Omental fat pad (tissue), 4 donors: ENCODE results near the gene NQO2. TPM values are rescaled to one million over a fixed set of nuclear protein-coding genes. Genes with fewer than 3 reads are reported as not detected.

ENCODE experiments used
- ATAC-seq: fragments of 150-250 bp; one replicate; pipeline ENCODE4 v1.9.1; 2016; ENCODE audit warnings: mild to moderate bottlenecking, moderate library complexity; ENCODE audit not compliant: low FRiP score
- DNase-seq: peaks from one replicate; pipeline ENCODE4 v3.0.0-alpha.2; 2019; ENCODE audit warnings: low spot score
- total RNA-seq, 4 donors: library from RNA; depleted of rRNA; stranded (reverse); fragments of >200 nt; gene quantifications; one replicate each; pipeline ENCODE4 v1.1.0, GENCODE V29; 2016
- TF ChIP-seq, protein P1 (sequence below), 3 donors: fragments of 450-650 bp; IDR thresholded peaks; one replicate each; pipeline ENCODE4 v1.5.1; 2016 to 2017; ENCODE audit warnings: antibody characterized with exemption in 3 of 3, mild to moderate bottlenecking in 3 of 3, moderate library complexity in 2 of 3

Gene NQO2
- total RNA-seq, 4 donors from 2014 or later, result 32.9 to 54.0 (median 48.1) TPM

DNA sequence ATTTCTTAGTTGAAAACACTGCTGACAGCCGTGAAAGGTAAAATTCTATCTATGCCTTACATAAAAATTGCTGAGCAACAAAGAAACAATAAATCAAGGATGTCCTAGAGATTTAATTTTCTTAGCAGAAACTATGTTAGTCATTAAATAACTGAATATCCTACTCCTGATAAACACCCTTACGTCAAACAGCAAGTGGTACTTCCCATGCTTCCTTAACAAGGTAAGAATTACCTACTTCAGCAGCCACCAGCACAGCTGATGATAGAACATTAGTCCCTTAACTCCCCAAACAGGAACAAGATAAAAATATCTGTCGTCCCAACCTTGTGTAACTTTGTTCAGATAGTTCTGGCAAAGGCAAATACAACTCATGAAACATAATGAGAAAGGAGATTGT, 37.1 kb upstream of the NQO2 start:
- DNase-seq (no peak), ATAC-seq (no peak)
- TF ChIP-seq, protein P1, sequence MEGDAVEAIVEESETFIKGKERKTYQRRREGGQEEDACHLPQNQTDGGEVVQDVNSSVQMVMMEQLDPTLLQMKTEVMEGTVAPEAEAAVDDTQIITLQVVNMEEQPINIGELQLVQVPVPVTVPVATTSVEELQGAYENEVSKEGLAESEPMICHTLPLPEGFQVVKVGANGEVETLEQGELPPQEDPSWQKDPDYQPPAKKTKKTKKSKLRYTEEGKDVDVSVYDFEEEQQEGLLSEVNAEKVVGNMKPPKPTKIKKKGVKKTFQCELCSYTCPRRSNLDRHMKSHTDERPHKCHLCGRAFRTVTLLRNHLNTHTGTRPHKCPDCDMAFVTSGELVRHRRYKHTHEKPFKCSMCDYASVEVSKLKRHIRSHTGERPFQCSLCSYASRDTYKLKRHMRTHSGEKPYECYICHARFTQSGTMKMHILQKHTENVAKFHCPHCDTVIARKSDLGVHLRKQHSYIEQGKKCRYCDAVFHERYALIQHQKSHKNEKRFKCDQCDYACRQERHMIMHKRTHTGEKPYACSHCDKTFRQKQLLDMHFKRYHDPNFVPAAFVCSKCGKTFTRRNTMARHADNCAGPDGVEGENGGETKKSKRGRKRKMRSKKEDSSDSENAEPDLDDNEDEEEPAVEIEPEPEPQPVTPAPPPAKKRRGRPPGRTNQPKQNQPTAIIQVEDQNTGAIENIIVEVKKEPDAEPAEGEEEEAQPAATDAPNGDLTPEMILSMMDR (IDR thresholded peaks at IDR 0.05), result no peak

DNA sequence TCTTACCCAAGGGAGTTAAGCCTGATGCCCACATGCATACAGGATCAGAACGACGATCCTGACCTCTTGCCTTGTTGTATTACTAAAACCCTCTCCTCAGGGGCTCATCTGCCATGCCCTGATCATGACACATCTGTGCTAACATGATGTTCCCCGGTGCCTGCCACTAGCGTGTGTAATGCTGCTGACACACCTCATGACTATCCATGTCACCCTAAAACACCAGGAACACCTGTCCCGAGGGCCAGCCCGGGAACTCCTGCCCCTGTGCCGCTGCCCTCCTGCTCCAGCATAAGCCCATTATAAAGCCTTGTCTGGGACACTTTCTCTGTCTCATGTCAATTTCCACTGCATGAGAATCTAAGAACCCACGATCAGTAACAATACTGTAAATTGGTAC, 35.9 kb upstream of the NQO2 start:
- TF ChIP-seq, protein P1 (IDR thresholded peaks at IDR 0.05), result no peak
- no peak for DNase-seq
- no peak for ATAC-seq

DNA sequence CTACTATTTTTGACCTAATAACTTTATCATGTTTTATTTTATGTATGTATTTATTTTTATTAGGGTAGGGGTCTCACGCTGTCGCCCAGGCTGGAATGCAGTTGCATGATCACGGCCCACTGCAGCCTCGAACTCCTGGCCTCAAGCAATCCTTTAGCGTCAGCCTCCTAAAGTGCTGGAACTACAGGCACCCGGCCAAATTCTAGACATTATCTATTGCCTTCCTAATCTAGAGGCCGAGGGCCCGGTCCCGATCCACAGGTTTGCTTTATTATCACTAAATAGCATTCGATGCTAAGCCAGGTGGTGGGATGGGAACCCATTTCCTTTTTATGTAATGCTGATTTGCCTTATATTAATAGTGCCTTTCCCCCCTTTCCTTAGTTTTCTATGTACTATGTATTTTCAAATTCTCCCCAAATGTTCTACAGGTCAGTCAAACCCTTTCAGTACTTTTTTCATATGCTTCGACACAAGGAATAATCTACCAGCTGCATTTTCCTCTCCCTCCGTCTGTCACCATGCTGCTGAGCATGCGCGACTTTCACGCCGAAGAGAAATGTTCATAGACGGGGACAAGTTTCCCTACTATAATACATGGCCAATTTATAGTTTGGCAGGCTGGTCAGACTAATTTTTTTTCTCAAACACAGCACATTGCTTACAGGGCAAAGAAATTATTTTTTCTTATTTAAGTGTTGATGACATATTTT, 34.7 kb upstream of the NQO2 start:
- no peak for DNase-seq
- TF ChIP-seq, protein P1 (IDR thresholded peaks at IDR 0.05), result no peak
- no peak for ATAC-seq

DNA sequence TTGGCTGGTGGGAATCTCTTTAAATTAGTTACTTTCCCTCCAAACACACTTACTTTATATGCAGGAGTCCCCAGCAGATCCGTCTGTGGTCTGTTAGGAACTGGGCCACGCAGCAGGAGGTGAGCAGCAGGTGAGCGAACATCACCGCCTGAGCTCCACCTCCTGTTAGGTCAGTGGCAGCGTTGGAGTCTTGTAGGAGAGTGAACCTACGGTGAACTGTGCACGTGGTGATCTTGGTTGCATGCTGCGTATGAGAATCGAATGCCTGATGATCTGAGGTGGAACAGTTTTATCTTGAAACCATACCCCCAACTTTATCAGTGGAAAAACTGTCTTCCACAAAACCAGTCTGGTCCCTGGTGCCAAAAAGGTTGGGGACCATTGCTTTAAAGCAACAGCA, 33.3 kb upstream of the NQO2 start:
- ATAC-seq, result no peak
- TF ChIP-seq, protein P1 (IDR thresholded peaks at IDR 0.05), result no peak
- no peak for DNase-seq

DNA sequence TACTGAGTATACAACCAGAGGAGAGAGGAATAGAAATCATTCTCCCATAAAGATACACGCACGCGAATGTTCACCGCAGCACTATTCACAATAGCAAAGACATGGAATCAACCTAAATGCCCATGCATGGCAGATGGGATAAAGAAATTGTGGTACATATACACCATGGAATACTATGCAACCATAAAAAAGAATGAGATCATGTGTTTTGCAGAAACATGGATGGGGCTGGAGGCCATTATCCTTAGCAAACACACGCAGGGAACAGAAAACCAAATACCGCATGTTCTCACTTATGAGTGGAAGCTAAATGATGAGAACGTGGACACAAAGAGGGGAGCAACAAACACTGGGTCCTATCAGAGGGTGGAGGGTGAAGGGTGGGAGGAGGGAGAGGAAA, 31.8 kb upstream of the NQO2 start:
- TF ChIP-seq, protein P1 (IDR thresholded peaks at IDR 0.05), result no peak
- DNase-seq (no peak), ATAC-seq (no peak)

DNA sequence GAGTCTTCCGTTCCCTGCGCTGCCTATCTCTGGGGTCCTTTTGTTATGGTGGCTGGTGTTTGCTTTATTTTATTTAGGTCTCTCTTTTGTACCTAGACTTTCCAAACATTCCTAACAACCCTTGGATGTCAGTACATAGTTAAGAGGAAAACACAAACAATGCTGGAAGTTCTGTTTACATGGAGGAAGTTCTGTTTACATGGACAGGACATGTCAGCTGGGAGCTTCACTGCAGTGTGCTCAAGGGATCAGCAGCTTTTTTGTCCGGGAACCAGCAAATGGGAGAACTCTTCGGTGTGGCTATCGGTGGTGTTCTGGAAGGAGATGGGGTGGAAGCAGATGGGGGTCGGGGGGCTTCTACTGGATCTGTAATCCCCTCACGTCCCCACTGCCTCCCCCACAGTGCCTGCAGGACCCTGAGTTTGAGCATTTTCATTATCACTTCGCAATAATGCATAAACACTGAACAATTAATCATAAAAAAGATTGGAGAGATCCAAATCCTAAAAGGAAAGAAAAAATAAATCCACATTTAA, 31.0 kb upstream of the NQO2 start:
- DNase-seq, result no peak
- ATAC-seq, result no peak

More for the DNA sequence above, 31.0 kb upstream of the NQO2 start:
- TF ChIP-seq, protein P1 (IDR thresholded peaks at IDR 0.05), result no peak
